B cell (primary cell): ENCODE data around the gene SCAND1. TPM values are rescaled to one million over a fixed set of nuclear protein-coding genes. Genes with fewer than 3 reads are reported as not detected.

Experiments
- ATAC-seq: fragments of 200-7000 bp; cut with Tn5 transposase; one replicate; pipeline ENCODE4 v1.10.0; 2021; ENCODE audit warnings: low read depth, mild to moderate bottlenecking, moderate number of reproducible peaks, moderate library complexity
- CTCF ChIA-PET: fragments of 350-600 bp; sonication (Branson Sonifier 250); formaldehyde crosslinking; loops from one replicate; lab custom pipeline; 2021; ENCODE audit warnings: antibody characterized with exemption, inconsistent platforms; lab: Charles Lee
- POLR2A ChIA-PET: fragments of 350-600 bp; sonication (Branson Sonifier 250); formaldehyde crosslinking; loops from one replicate; lab custom pipeline; 2021; ENCODE audit warnings: antibody characterized with exemption; lab: Charles Lee
- DNase-seq: peaks from one replicate; pipeline ENCODE4 v3.0.0; 2013
- H2AFZ ChIP-seq: 2 replicates; pipeline ENCODE4 v1.6.1; 2012; ENCODE audit warnings: mild to moderate bottlenecking, low read depth, low read length; ENCODE audit not compliant: insufficient read depth, poor library complexity, severe bottlenecking
- H3K27ac ChIP-seq, 2 donors: 1 replicate in 1 of 2; 2 replicates in 1 of 2; pipeline ENCODE4 v1.5.1; 2012 to 2013; ENCODE audit warnings: low read length in 2 of 2, mild to moderate bottlenecking in 2 of 2, moderate library complexity in 1 of 2
- H3K27me3 ChIP-seq, 4 experiments: fragments of 200-600 bp in 1 of 4; sonication (generic) in 1 of 4; replicated peaks in 1 of 4; 1 replicate in 2 of 4; 2 replicates in 2 of 4; pipeline versions ENCODE4 v1.6.1 to v1.7.0; 2013 to 2016; ENCODE audit warnings: low read length in 3 of 4, mild to moderate bottlenecking in 2 of 4, mixed read lengths in 1 of 4, moderate library complexity in 1 of 4; ENCODE audit not compliant: insufficient read depth in 4 of 4, control insufficient read depth in 3 of 4; ENCODE audit errors: control extremely low read depth in 1 of 4
- H3K36me3 ChIP-seq, 2 experiments: replicated peaks in 1 of 2; 1 replicate in 1 of 2; 2 replicates in 1 of 2; pipeline versions ENCODE4 v1.6.1 to v1.7.1; 2013; ENCODE audit warnings: low read length in 1 of 2; ENCODE audit not compliant: insufficient read depth in 2 of 2, control insufficient read depth in 1 of 2; ENCODE audit errors: control extremely low read depth in 1 of 2, extremely low read depth in 1 of 2
- H3K4me1 ChIP-seq, 2 donors: fragments of 200-600 bp in 1 of 2; sonication (generic) in 1 of 2; 1 replicate in 1 of 2; 2 replicates in 1 of 2; pipeline versions ENCODE4 v1.5.1 to v1.6.1; 2013 to 2017; ENCODE audit warnings: low read length in 2 of 2; ENCODE audit not compliant: control insufficient read depth in 2 of 2, insufficient read depth in 2 of 2
- H3K4me2 ChIP-seq: replicated peaks from 2 replicates; pipeline ENCODE3; 2012; ENCODE audit warnings: mild to moderate bottlenecking, low read depth, low read length; ENCODE audit not compliant: poor library complexity, severe bottlenecking
- H3K4me3 ChIP-seq, 5 experiments: fragments of 200-600 bp in 1 of 5; sonication (generic) in 1 of 5; 1 replicate in 3 of 5; 2 replicates in 2 of 5; pipeline versions ENCODE4 v1.5.1 to v1.7.0; 2011 to 2016; ENCODE audit warnings: low read length in 4 of 5, mild to moderate bottlenecking in 4 of 5, low read depth in 2 of 5, control low read depth in 1 of 5, moderate library complexity in 1 of 5; ENCODE audit not compliant: insufficient read depth in 1 of 5; ENCODE audit errors: control extremely low read depth in 1 of 5, extremely low read depth in 1 of 5
- H3K79me2 ChIP-seq: fragments of 200-600 bp; sonication (generic); one replicate; pipeline ENCODE4 v1.6.0; 2016; ENCODE audit warnings: low read length; ENCODE audit not compliant: control insufficient read depth, insufficient read depth
- H3K9ac ChIP-seq: fragments of 200-600 bp; sonication (generic); 2 replicates; pipeline ENCODE4 v1.6.1; 2017; ENCODE audit warnings: mild to moderate bottlenecking, low read length, moderate library complexity
- H3K9me3 ChIP-seq, 3 donors: one replicate each; pipeline versions ENCODE4 v1.6.1 to v1.7.1; 2013; ENCODE audit warnings: low read length in 2 of 3; ENCODE audit not compliant: control insufficient read depth in 2 of 3, insufficient read depth in 1 of 3; ENCODE audit errors: control extremely low read depth in 1 of 3
- H4K20me1 ChIP-seq: 2 replicates; pipeline ENCODE4 v1.6.0; 2012; ENCODE audit warnings: mild to moderate bottlenecking, low read length; ENCODE audit not compliant: insufficient read depth, control insufficient read depth, poor library complexity, severe bottlenecking
- H3K27ac Mint-ChIP-seq: one replicate; pipeline ENCODE4 v1.8.0; 2021; ENCODE audit warnings: mixed read lengths
- H3K27me3 Mint-ChIP-seq: one replicate; pipeline ENCODE4 v1.8.0; 2021; ENCODE audit warnings: mixed read lengths
- H3K4me1 Mint-ChIP-seq: one replicate; pipeline ENCODE4 v1.8.0; 2021; ENCODE audit warnings: mixed read lengths
- H3K4me3 Mint-ChIP-seq: one replicate; pipeline ENCODE4 v1.8.0; 2021; ENCODE audit warnings: mixed read lengths
- H3K9me3 Mint-ChIP-seq: one replicate; pipeline ENCODE4 v1.8.0; 2022; ENCODE audit warnings: mixed read lengths; ENCODE audit not compliant: insufficient read depth
- EZH2 ChIP-seq: IDR thresholded peaks from 2 replicates; pipeline ENCODE4 v1.6.1; 2012; ENCODE audit warnings: borderline replicate concordance, low read depth, mild to moderate bottlenecking, moderate library complexity, low read length; ENCODE audit not compliant: insufficient read depth, poor library complexity, severe bottlenecking
- WGBS: methylation state at CpG from one replicate; pipeline ENCODE4 v1.1.5; 2013; ENCODE audit warnings: missing lambda C conversion rate; ENCODE audit not compliant: insufficient coverage; 5-methylcytosine and 5-hydroxymethylcytosine counted together
- intact Hi-C: fragments of 100-400 bp; cut with micrococcal nuclease; formaldehyde crosslinking; loops from one replicate; pipeline ENCODE4 v1.10.0; 2022
- polyA plus RNA-seq: library from polyadenylated mRNA; depleted of rRNA; stranded (reverse); fragments of >200 nt; gene quantifications from 2 replicates; pipeline ENCODE4 v1.2.3, GENCODE V29; 2012
- total RNA-seq, 2 donors: library from RNA; stranded (reverse); fragments of 120-200 nt in 1 of 2; gene quantifications; 1 replicate in 1 of 2; 2 replicates in 1 of 2; pipeline versions ENCODE4 v1.2.3 to v1.2.4, GENCODE V29; 2013 to 2022
- TF ChIP-seq, protein P1 (sequence below): fragments of 200-600 bp; IDR thresholded peaks from one replicate; pipeline ENCODE4 v1.8.0; 2022; ENCODE audit warnings: antibody characterized with exemption, mild to moderate bottlenecking

The SCAND1 gene
- total and polyA plus RNA-seq, 2 donors (not counting 1 experiment from before 2014, with no cell fraction given), result 42.0 to 102 TPM

DNA sequence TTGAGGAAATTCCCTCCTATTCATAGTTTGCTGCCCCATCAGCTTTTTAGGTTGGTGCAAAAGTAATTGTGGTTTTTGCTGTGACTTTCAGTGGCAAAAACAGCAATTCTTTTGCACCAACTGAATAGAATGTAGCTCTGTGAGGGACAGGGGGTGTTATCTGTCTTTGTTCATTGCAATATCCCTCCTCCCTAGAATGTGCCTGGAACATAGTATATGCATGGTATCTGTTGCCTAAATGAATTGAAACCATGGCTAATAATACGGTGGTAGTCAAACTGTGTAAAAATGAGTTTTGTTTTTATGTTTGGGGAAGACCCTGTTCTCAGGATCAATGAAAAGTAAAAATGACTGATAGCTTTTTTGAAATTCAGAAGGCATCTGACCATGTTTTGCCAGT, 45.1 kb downstream of the SCAND1 start:
- ATAC-seq, result no peak
- H3K4me1 ChIP-seq, result no peaks in the 10 kb centered on the region
- CTCF ChIA-PET, result no interaction called here
- Mint-ChIP-seq H3K27ac (no peak overlapping the region), H3K9me3 (no peaks in the 10 kb centered on the region), H3K4me1 (no peaks in the 10 kb centered on the region), H3K27me3 (no peaks in the 10 kb centered on the region), H3K4me3 (no peak overlapping the region)
- H3K27me3 ChIP-seq, result no peaks in the 10 kb centered on the region
- no peak overlapping the region for H3K4me2 ChIP-seq
- intact Hi-C loops, result no loop called here
- no peak overlapping the region for H3K27ac ChIP-seq
- peaks cover 32% of the 10 kb centered on the region for H4K20me1 ChIP-seq
- TF ChIP-seq, protein P1, sequence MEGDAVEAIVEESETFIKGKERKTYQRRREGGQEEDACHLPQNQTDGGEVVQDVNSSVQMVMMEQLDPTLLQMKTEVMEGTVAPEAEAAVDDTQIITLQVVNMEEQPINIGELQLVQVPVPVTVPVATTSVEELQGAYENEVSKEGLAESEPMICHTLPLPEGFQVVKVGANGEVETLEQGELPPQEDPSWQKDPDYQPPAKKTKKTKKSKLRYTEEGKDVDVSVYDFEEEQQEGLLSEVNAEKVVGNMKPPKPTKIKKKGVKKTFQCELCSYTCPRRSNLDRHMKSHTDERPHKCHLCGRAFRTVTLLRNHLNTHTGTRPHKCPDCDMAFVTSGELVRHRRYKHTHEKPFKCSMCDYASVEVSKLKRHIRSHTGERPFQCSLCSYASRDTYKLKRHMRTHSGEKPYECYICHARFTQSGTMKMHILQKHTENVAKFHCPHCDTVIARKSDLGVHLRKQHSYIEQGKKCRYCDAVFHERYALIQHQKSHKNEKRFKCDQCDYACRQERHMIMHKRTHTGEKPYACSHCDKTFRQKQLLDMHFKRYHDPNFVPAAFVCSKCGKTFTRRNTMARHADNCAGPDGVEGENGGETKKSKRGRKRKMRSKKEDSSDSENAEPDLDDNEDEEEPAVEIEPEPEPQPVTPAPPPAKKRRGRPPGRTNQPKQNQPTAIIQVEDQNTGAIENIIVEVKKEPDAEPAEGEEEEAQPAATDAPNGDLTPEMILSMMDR, result no peak
- no peak for TF ChIP-seq EZH2
- no peak for DNase-seq
- no peak overlapping the region for H3K4me3 ChIP-seq
- H3K9me3 ChIP-seq, result no peaks in the 10 kb centered on the region
- POLR2A ChIA-PET, result no interaction called here
- H3K79me2 ChIP-seq, result peaks cover 39% of the 10 kb centered on the region
- H3K9ac ChIP-seq, result no peak overlapping the region
- peaks cover 0 to 58% of the 10 kb centered on the region in 2 experiments for H3K36me3 ChIP-seq
- H2AFZ ChIP-seq, result no peak overlapping the region
- WGBS, result 80% methylated on average over 1 of the region's 1 CpG

DNA sequence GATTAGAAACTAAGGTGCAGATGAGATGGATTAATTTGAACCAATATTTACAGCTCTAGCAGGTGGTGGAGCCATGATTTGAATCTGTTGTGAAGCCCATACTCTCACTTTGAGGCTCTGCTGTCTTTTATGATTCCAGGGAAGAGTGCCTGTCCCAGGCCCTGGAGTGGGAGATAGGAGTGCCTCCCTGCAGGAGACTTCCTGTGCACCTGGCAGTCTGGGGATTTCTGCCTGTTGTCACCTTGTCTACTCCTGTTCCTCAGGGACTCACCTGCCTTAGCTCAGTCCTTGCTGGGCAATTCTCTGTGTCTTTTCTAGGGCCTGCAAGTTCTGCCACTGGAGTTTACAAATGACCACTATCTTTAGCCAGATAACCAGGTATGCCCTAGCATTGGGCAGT, 46.3 kb downstream of the SCAND1 start:
- Histone ChIP-seq H3K27ac (no peak overlapping the region), H3K9me3 (no peaks in the 10 kb centered on the region), H3K27me3 (no peaks in the 10 kb centered on the region), H3K36me3 (peaks cover 0 to 55% of the 10 kb centered on the region in 2 experiments), H3K9ac (no peak overlapping the region), H3K4me2 (no peak overlapping the region), H4K20me1 (peaks cover 39% of the 10 kb centered on the region), H3K79me2 (peaks cover 39% of the 10 kb centered on the region), H3K4me3 (no peak overlapping the region), H2AFZ (no peak overlapping the region), H3K4me1 (no peaks in the 10 kb centered on the region)
- no peak overlapping the region for H3K4me3 Mint-ChIP-seq
- ATAC-seq (no peak), DNase-seq (no peak)
- no peak overlapping the region for H3K27ac Mint-ChIP-seq
- CTCF ChIA-PET, result no interaction called here
- no peaks in the 10 kb centered on the region for H3K27me3 Mint-ChIP-seq
- TF ChIP-seq, protein P1, result no peak
- no peak for TF ChIP-seq EZH2
- POLR2A ChIA-PET, result no interaction called here
- H3K4me1 Mint-ChIP-seq, result no peaks in the 10 kb centered on the region
- intact Hi-C loops, result no loop called here
- H3K9me3 Mint-ChIP-seq, result no peaks in the 10 kb centered on the region
